IMR-90 (cell line): ENCODE results near the gene PPP1R14C. TPM values are rescaled to one million over a fixed set of nuclear protein-coding genes. Genes with fewer than 3 reads are reported as not detected.

Experiments used
- ATAC-seq: fragments of 200-7000 bp; cut with Tn5 transposase; 2 replicates; pipeline ENCODE4 v1.9.1; 2020; ENCODE audit warnings: low read depth, mild to moderate bottlenecking, moderate library complexity
- BruUV-seq: library from RNA; stranded (reverse); fragments of 400-500 nt; replicated peaks from 2 replicates; lab custom pipeline; 2021; lab: Mats Ljungman, UMichigan
- CTCF ChIA-PET: fragments of 300-600 bp; formaldehyde crosslinking; extraction: SDS; loops from one replicate; lab custom pipeline; 2021; ENCODE audit warnings: antibody characterized with exemption; lab: Yijun Ruan, JAX
- POLR2A ChIA-PET: fragments of 300-600 bp; sonication (Branson Sonifier 250); formaldehyde crosslinking; loops from one replicate; lab custom pipeline; 2022; ENCODE audit warnings: antibody characterized with exemption; ENCODE audit not compliant: unreplicated experiment; lab: Charles Lee
- DNase-seq: peaks from one replicate; pipeline ENCODE4 v3.0.0; 2013
- H2AFZ ChIP-seq: replicated peaks from 2 replicates; pipeline ENCODE3; 2013; ENCODE audit warnings: low read length, mild to moderate bottlenecking; ENCODE audit not compliant: poor library complexity
- H2AK5ac ChIP-seq: 2 replicates; pipeline ENCODE4 v1.6.1; 2013; ENCODE audit warnings: low read depth, low read length, inconsistent platforms
- H2AK9ac ChIP-seq: replicated peaks from 2 replicates; pipeline ENCODE3; 2013; ENCODE audit warnings: mild to moderate bottlenecking, low read depth, low read length, moderate library complexity; ENCODE audit not compliant: poor library complexity
- H2BK120ac ChIP-seq: 2 replicates; pipeline ENCODE4 v1.6.1; 2013; ENCODE audit warnings: low read depth, low read length, inconsistent platforms
- H2BK15ac ChIP-seq: 3 replicates; pipeline ENCODE4 v1.6.1; 2013; ENCODE audit warnings: low read depth, low read length, inconsistent platforms
- H2BK20ac ChIP-seq: 2 replicates; pipeline ENCODE4 v1.6.1; 2013; ENCODE audit warnings: low read depth, mild to moderate bottlenecking, inconsistent platforms, low read length, moderate library complexity
- H2BK5ac ChIP-seq: 2 replicates; pipeline ENCODE4 v1.6.1; 2013; ENCODE audit warnings: mild to moderate bottlenecking, low read depth, low read length, inconsistent platforms; ENCODE audit not compliant: poor library complexity, severe bottlenecking
- H3K14ac ChIP-seq: replicated peaks from 2 replicates; pipeline ENCODE4 v1.6.1; 2013; ENCODE audit warnings: low read depth, low read length, inconsistent platforms
- H3K18ac ChIP-seq: 2 replicates; pipeline ENCODE4 v1.6.1; 2013; ENCODE audit warnings: low read depth, low read length, control low read depth
- H3K23ac ChIP-seq: 2 replicates; pipeline ENCODE4 v1.6.1; 2013; ENCODE audit warnings: low read depth, low read length, inconsistent platforms
- H3K27ac ChIP-seq: 2 replicates; pipeline ENCODE4 v1.5.1; 2013; ENCODE audit warnings: mild to moderate bottlenecking, control low read depth, low read length; ENCODE audit not compliant: insufficient read depth
- H3K27me3 ChIP-seq: 2 replicates; pipeline ENCODE4 v1.6.1; 2013; ENCODE audit warnings: low read length; ENCODE audit not compliant: control insufficient read depth, insufficient read depth
- H3K36me3 ChIP-seq: 2 replicates; pipeline ENCODE4 v1.6.1; 2013; ENCODE audit warnings: low read length, mixed read lengths; ENCODE audit not compliant: control insufficient read depth, insufficient read depth
- H3K4ac ChIP-seq: 2 replicates; pipeline ENCODE4 v1.6.1; 2013; ENCODE audit warnings: low read depth, low read length, inconsistent platforms
- H3K4me1 ChIP-seq: 2 replicates; pipeline ENCODE4 v1.6.1; 2013; ENCODE audit warnings: low read length, mixed read lengths; ENCODE audit not compliant: control insufficient read depth, insufficient read depth
- H3K4me2 ChIP-seq: 2 replicates; pipeline ENCODE4 v1.6.1; 2013; ENCODE audit warnings: low read depth, mild to moderate bottlenecking, control low read depth, low read length, moderate library complexity
- H3K4me3 ChIP-seq: 2 replicates; pipeline ENCODE4 v1.5.1; 2013; ENCODE audit warnings: low read depth, mild to moderate bottlenecking, control low read depth, low read length, moderate library complexity; ENCODE audit not compliant: insufficient read depth
- H3K56ac ChIP-seq: 2 replicates; pipeline ENCODE4 v1.6.1; 2013; ENCODE audit warnings: low read length, inconsistent platforms; ENCODE audit not compliant: insufficient read depth; ENCODE audit errors: extremely low read depth
- H3K79me1 ChIP-seq, 2 experiments: 2 replicates each; pipeline ENCODE4 v1.6.1; 2013; ENCODE audit warnings: low read length in 2 of 2, inconsistent platforms in 1 of 2, low read depth in 1 of 2
- H3K9ac ChIP-seq: 2 replicates; pipeline ENCODE4 v1.6.1; 2013; ENCODE audit warnings: low read depth, low read length, control low read depth
- H3K9me1 ChIP-seq: 2 replicates; pipeline ENCODE4 v1.6.1; 2013; ENCODE audit warnings: low read length, inconsistent platforms; ENCODE audit not compliant: insufficient read depth
- H3K9me3 ChIP-seq: 2 replicates; pipeline ENCODE4 v1.6.1; 2013; ENCODE audit warnings: low read length; ENCODE audit not compliant: control insufficient read depth, insufficient read depth
- H4K20me1 ChIP-seq: 2 replicates; pipeline ENCODE4 v1.6.1; 2013; ENCODE audit warnings: low read length, inconsistent platforms; ENCODE audit not compliant: insufficient read depth
- H4K5ac ChIP-seq: 2 replicates; pipeline ENCODE4 v1.6.1; 2013; ENCODE audit warnings: mild to moderate bottlenecking, low read depth, low read length, control low read depth
- H4K8ac ChIP-seq, 2 experiments: 2 replicates each; pipeline ENCODE4 v1.6.1; 2013; ENCODE audit warnings: low read depth in 2 of 2, low read length in 2 of 2, control low read depth in 1 of 2, inconsistent platforms in 1 of 2
- H4K91ac ChIP-seq: 2 replicates; pipeline ENCODE4 v1.6.1; 2013; ENCODE audit warnings: low read depth, low read length, inconsistent platforms; ENCODE audit not compliant: insufficient read depth
- POLR2A ChIP-seq: IDR thresholded peaks from 2 replicates; pipeline ENCODE4 v1.6.1; 2012; ENCODE audit warnings: mild to moderate bottlenecking, low read depth, low read length
- WGBS, 2 experiments: methylation state at CpG; one replicate each; pipeline versions ENCODE4 v1.1.5 to v1.1.7; 2013; ENCODE audit warnings: missing lambda C conversion rate in 2 of 2; ENCODE audit not compliant: insufficient read length in 1 of 2; ENCODE audit errors: extremely low coverage in 2 of 2; 5-methylcytosine and 5-hydroxymethylcytosine counted together
- dilution Hi-C: fragments of 300-500 bp; cut with HindIII; formaldehyde crosslinking; loops from one replicate; pipeline ENCODE4 v1.14.3; 2018; ENCODE audit warnings: low sequenced_read_pairs; ENCODE audit not compliant: unreplicated experiment
- in situ Hi-C: fragments of 300-500 bp; cut with MboI; formaldehyde crosslinking; loops from 3 replicates; pipeline ENCODE4 v1.14.3; 2019; ENCODE audit warnings: low sequenced_read_pairs, inconsistent platforms, mixed read lengths
- intact Hi-C: fragments of 100-400 bp; cut with micrococcal nuclease; formaldehyde crosslinking; loops from 2 replicates; pipeline ENCODE4 v1.10.0; 2022
- polyA plus RNA-seq, 3 experiments: library from polyadenylated mRNA; depleted of rRNA; stranded (reverse); fragments of >200 nt; gene quantifications; 2 replicates each; pipeline ENCODE4 v1.2.3, GENCODE V29; 2012; ENCODE audit warnings: low replicate concordance in 1 of 3
- total RNA-seq: library from RNA; depleted of rRNA; stranded (reverse); fragments of >200 nt; gene quantifications from 2 replicates; pipeline ENCODE4 v1.2.3, GENCODE V29; 2012
- TF ChIP-seq, protein P1 (sequence below): fragments of 150-350 bp; IDR thresholded peaks from 2 replicates; pipeline ENCODE4 v1.6.1; 2016; ENCODE audit warnings: low read depth, mild to moderate bottlenecking, low read length, moderate library complexity, borderline replicate concordance

The PPP1R14C gene
- total and polyA plus RNA-seq, 2 of the 4 experiments (the other 2 are of a cell fraction), result not detected

DNA sequence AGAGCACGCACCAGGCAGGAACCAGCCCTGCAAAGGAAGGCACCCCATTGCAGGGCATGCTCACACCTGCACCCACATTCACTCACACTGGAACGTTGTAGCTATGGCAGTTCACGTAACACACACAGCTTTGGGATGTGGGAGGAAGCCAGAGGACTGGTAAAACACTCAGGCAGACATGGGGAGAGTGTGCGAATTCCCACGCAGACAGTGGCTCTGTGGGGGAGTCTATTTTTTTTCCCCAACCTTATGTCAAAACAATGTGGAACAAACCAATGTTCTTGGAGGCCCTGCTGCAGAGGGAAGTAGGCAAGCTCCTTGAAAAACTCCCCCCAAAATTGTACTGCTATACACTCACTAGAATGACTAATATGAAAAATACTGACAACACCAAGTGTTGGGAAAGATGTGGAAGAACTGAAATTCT, 91.0 kb downstream of the PPP1R14C start:
- H3K4ac ChIP-seq, result no peak overlapping the region
- DNase-seq, result no peak
- POLR2A ChIA-PET, result no interaction called here
- H3K4me2 ChIP-seq, result no peak overlapping the region
- H3K27me3 ChIP-seq, result no peaks in the 10 kb centered on the region
- H2AK5ac ChIP-seq, result no peak overlapping the region
- no peak overlapping the region for H4K5ac ChIP-seq
- H3K14ac ChIP-seq, result no peak overlapping the region
- H2BK120ac ChIP-seq, result no peak overlapping the region
- no peaks in the 10 kb centered on the region for H4K20me1 ChIP-seq
- peaks cover 8% of the 10 kb centered on the region; the same call in 1 of the 2 replicates for H3K4me1 ChIP-seq
- H2AK9ac ChIP-seq, result no peak overlapping the region
- no TSS peak for BruUV-seq
- no peaks in the 10 kb centered on the region for H3K79me1 ChIP-seq
- H3K9ac ChIP-seq, result no peak overlapping the region
- H2BK15ac ChIP-seq, result no peak overlapping the region
- in situ Hi-C loops, result no loop called here
- H3K4me3 ChIP-seq, result no peak overlapping the region
- no peak overlapping the region for H2BK5ac ChIP-seq
- no peak overlapping the region for H3K27ac ChIP-seq
- ATAC-seq, result no peak
- dilution Hi-C loops, result no loop called here
- no peaks in the 10 kb centered on the region for H3K9me3 ChIP-seq
- intact Hi-C loops, result no loop called here
- no peaks in the 10 kb centered on the region for H3K36me3 ChIP-seq
- H3K18ac ChIP-seq, result no peak overlapping the region
- H3K23ac ChIP-seq, result no peak overlapping the region
- no CpG with 5 or more reads among the region's 5 CpGs for WGBS, 2 experiments
- H4K8ac ChIP-seq, result no peak overlapping the region
- no peak overlapping the region for H2AFZ ChIP-seq
- CTCF ChIA-PET, result interaction anchor here (0.5 kb wide), 1 partner anchor 163 kb away, joined by 6 read pairs; no protein-coding TSS in a partner anchor
- H3K56ac ChIP-seq, result no peak overlapping the region
- TF ChIP-seq POLR2A, result no peak
- TF ChIP-seq, protein P1, sequence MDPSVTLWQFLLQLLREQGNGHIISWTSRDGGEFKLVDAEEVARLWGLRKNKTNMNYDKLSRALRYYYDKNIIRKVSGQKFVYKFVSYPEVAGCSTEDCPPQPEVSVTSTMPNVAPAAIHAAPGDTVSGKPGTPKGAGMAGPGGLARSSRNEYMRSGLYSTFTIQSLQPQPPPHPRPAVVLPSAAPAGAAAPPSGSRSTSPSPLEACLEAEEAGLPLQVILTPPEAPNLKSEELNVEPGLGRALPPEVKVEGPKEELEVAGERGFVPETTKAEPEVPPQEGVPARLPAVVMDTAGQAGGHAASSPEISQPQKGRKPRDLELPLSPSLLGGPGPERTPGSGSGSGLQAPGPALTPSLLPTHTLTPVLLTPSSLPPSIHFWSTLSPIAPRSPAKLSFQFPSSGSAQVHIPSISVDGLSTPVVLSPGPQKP, result no peak
- no peak overlapping the region for H2BK20ac ChIP-seq
- no peaks in the 10 kb centered on the region for H3K9me1 ChIP-seq
- H4K91ac ChIP-seq, result no peak overlapping the region
